Measurements from ENCODE around the gene GMDS. TPM values are rescaled to one million over a fixed set of nuclear protein-coding genes. Genes with fewer than 3 reads are reported as not detected.

Gene GMDS
- total and polyA plus RNA-seq, 2 of the 13 experiments (the other 11 are each of a cell fraction or from before 2014, with no cell fraction given): 64.4 to 112 TPM

DNA sequence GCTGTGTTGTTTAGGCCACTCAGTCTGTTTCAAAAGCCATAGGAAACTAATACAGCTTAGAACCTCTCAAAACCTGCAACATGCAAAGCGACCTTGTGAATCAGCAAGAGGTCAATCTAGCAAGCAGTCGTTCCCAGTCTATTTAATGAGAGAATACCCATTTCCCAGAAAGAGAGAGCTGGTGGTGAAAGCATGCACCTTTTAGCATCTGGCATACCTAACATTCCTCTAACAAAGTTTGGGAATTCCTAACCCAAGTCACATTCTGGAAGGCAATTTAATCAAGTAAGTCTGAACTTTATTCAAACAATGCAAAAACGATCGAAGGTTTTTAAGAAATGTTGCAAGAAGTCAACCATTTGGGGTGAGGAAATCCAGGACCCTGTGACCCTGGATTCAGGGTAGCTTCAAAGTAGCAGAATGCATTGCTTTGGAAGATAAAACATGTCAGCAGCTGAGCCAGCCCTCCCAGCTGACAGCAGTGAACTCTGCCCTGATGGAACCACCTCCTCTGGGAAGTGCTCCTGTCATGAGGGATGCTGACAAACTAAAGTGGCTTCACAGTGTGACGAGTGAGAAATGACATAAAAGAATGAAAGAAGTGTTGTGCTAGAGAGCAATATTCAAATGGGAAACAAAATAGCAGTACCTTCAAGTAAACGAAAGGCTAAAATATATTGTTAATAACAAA, 104.8 kb downstream of the GMDS start (continued):
- TF ChIP-seq ZBTB2 (CRISPR knock-in tag; IDR thresholded peaks at IDR 0.05; ENCODE audit: low read depth) (no peak), KDM5B (CRISPR knock-in tag; IDR thresholded peaks at IDR 0.05; ENCODE audit: borderline replicate concordance) (no peak), MBD4 (IDR thresholded peaks at IDR 0.05; ENCODE audit: borderline replicate concordance, low read length) (no peak), ZNF414 (CRISPR knock-in tag; IDR thresholded peaks at IDR 0.05) (no peak), TOPORS (CRISPR knock-in tag; IDR thresholded peaks at IDR 0.05) (no peak), ZNF713 (CRISPR knock-in tag; IDR thresholded peaks at IDR 0.05) (no peak), NR2F6 (IDR thresholded peaks at IDR 0.05) (no peak), NR2F6 (CRISPR knock-in tag; IDR thresholded peaks at IDR 0.05) (peak; percentile 36; the same call in 1 of the 2 replicates), EEA1 (CRISPR knock-in tag; IDR thresholded peaks at IDR 0.05; ENCODE audit: borderline replicate concordance) (no peak), PITX1 (CRISPR knock-in tag; IDR thresholded peaks at IDR 0.05) (0 out of 2 replicates have a peak, but pooled peaks have one; percentile 7), ZBTB43 (CRISPR knock-in tag; conservative IDR thresholded peaks at IDR 0.05) (no peak), KAT8 (CRISPR knock-in tag; IDR thresholded peaks at IDR 0.05) (no peak), ZNF576 (CRISPR knock-in tag; IDR thresholded peaks at IDR 0.05) (no peak), REPIN1 (CRISPR knock-in tag; IDR thresholded peaks at IDR 0.05; ENCODE audit: borderline replicate concordance, low read depth) (no peak), DMAP1 (CRISPR knock-in tag; IDR thresholded peaks at IDR 0.05) (no peak), ZNF326 (CRISPR knock-in tag; IDR thresholded peaks at IDR 0.05; ENCODE audit: borderline replicate concordance) (no peak), NR2C2 (CRISPR knock-in tag; IDR thresholded peaks at IDR 0.05; ENCODE audit: borderline replicate concordance) (peak; percentile 46; the same call in 1 of the 2 replicates), KLF13 (CRISPR knock-in tag; IDR thresholded peaks at IDR 0.05) (no peak), RAD21 (CRISPR knock-in tag; IDR thresholded peaks at IDR 0.05) (no peak), HCFC1 (IDR thresholded peaks at IDR 0.05; ENCODE audit: low read depth, low read length) (no peak), CEBPG (CRISPR knock-in tag; IDR thresholded peaks at IDR 0.05) (0 out of 2 replicates have a peak, but pooled peaks have one; percentile 34), ZFX (CRISPR knock-in tag; IDR thresholded peaks at IDR 0.05; ENCODE audit: low read depth) (no peak), KAT2B (IDR thresholded peaks at IDR 0.05; ENCODE audit: borderline replicate concordance, low read depth, low read length) (no peak), ZNF552 (CRISPR knock-in tag; IDR thresholded peaks at IDR 0.05; ENCODE audit: borderline replicate concordance) (no peak)
- TF ChIP-seq, protein P1, sequence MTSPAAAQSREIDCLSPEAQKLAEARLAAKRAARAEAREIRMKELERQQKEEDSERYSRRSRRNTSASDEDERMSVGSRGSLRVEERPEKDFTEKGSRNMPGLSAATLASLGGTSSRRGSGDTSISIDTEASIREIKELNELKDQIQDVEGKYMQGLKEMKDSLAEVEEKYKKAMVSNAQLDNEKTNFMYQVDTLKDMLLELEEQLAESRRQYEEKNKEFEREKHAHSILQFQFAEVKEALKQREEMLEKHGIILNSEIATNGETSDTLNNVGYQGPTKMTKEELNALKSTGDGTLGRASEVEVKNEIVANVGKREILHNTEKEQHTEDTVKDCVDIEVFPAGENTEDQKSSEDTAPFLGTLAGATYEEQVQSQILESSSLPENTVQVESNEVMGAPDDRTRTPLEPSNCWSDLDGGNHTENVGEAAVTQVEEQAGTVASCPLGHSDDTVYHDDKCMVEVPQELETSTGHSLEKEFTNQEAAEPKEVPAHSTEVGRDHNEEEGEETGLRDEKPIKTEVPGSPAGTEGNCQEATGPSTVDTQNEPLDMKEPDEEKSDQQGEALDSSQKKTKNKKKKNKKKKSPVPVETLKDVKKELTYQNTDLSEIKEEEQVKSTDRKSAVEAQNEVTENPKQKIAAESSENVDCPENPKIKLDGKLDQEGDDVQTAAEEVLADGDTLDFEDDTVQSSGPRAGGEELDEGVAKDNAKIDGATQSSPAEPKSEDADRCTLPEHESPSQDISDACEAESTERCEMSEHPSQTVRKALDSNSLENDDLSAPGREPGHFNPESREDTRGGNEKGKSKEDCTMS (CRISPR knock-in tag; conservative IDR thresholded peaks at IDR 0.05): no peak
- TF ChIP-seq, protein P2, sequence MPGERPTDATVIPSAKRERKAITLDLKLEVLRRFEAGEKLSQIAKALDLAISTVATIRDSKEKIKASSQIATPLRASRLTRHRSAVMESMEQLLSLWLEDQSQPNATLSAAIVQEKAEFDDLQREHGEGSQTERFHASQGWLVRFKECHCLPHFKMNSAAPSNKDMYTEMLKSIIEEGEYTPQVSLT (CRISPR knock-in tag; IDR thresholded peaks at IDR 0.05; ENCODE audit: borderline replicate concordance, low read depth): no peak
